ENCODE data around the gene HIGD2A. TPM values are rescaled to one million over a fixed set of nuclear protein-coding genes. Genes with fewer than 3 reads are reported as not detected.
A peak's percentile ranks its signal among the peaks of the same experiment; 100 is the strongest.

Gene HIGD2A
- total and polyA plus RNA-seq, 2 of the 13 experiments (the other 11 are each of a cell fraction or from before 2014, with no cell fraction given) = 89.2 to 146 TPM

DNA sequence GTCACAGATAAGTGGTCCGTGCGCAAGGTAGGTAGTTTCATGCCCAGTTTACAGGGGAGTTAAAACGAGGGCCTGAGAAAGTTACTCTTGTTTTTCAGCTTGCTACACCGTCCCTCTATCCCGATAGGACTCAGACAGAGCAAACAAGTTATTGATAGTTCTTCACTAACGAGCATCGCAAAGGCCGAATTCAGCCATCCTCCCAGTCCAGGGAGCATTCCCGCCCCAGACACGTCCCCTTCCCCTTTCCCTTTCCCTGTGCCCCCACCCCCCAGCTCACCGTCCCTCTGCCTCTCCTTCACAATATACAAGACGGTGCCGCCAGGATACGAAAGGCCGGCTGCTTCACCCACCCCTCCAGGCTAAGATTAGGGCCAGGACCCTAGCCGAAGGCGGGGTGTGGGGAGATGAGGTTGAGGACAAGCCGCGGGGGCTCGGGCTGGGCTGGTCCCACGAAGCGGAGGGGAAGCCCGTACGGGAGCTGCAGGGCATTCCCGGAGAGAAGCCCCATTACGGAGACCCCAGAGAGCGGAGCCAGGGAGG is 27.6 kb upstream of the HIGD2A start:
- TSS peak; percentile 85 for BruUV-seq (replicated peaks)
- ATAC-seq (peak; percentile 50), FAIRE-seq (no peak), DNase-seq (ENCODE audit: low spot score) (no peak)
- in situ Hi-C loops (cut with HindIII; ENCODE audit: extremely low pct_ligation_motif_present, low pct_unique_long_range_greater_than_20kb) = no loop called here
- intact Hi-C loops (cut with micrococcal nuclease; ENCODE audit: unreplicated experiment) = no loop called here
- Histone ChIP-seq H3K9me3 (ENCODE audit: low read length) (no peaks in the 10 kb centered on the region), H3K4me3 (replicated peaks in 1 of 3; ENCODE audit: insufficient read depth in 1 of 3, low read depth in 2 of 3, low read length in 3 of 3) (peak overlapping the region; percentile 76 to 91 (median 87)), H3K27ac (ENCODE audit: extremely low read length, insufficient read depth, low read length) (peak overlapping the region; percentile 60), H3K4me2 (ENCODE audit: low read depth, low read length) (peak overlapping the region; percentile 89), H3K36me3 (replicated peaks in 1 of 2; ENCODE audit: control insufficient read depth in 1 of 2, insufficient read depth in 2 of 2, low read length in 2 of 2) (peaks cover 3 to 28% of the 10 kb centered on the region in 2 experiments), H2AFZ (ENCODE audit: low read length) (no peak overlapping the region), H3K79me2 (ENCODE audit: insufficient read depth, low read length) (peaks cover 40% of the 10 kb centered on the region), H4K20me1 (ENCODE audit: insufficient read depth, low read length) (peaks cover 9% of the 10 kb centered on the region; the same call in 1 of the 2 replicates), H3K9ac (ENCODE audit: insufficient read depth, low read depth, low read length) (peak overlapping the region; percentile 84), H3K4me1 (ENCODE audit: insufficient read depth, low read length) (peaks cover 43% of the 10 kb centered on the region), H3K27me3 (ENCODE audit: control insufficient read depth in 1 of 2, insufficient read depth in 2 of 2, low read length in 2 of 2) (peaks cover 3 to 6% of the 10 kb centered on the region in 2 experiments; a peak in 4 of 5 replicates)
- WGBS (ENCODE audit: low lambda C conversion rate) = 1% methylated on average over 27 of the region's 27 CpGs
- ChIA-PET POLR2A (interaction anchor here (0.7 to 3.9 kb wide), 10 partner anchors 9 to 176 kb away, joined by 3 to 37 read pairs (median 9); partner anchors contain the start of genes FAF2, HIGD2A, NOP16 and RNF44), CTCF (ENCODE audit: low intra/inter-chr PET ratio, low total read pairs) (no interaction called here)
- TF ChIP-seq CEBPB (IDR thresholded peaks at IDR 0.05; ENCODE audit: borderline replicate concordance, low read depth, low read length) (no peak), ZFY (CRISPR knock-in tag; IDR thresholded peaks at IDR 0.05) (no peak), MTERF4 (CRISPR knock-in tag; IDR thresholded peaks at IDR 0.05) (0 out of 2 replicates have a peak, but pooled peaks have one; percentile 11), NRL (CRISPR knock-in tag; IDR thresholded peaks at IDR 0.05; ENCODE audit: borderline replicate concordance) (no peak), NFYB (CRISPR knock-in tag; IDR thresholded peaks at IDR 0.05) (no peak), RBM39 (IDR thresholded peaks at IDR 0.05; ENCODE audit: low read depth, low read length, poor library complexity, severe bottlenecking) (no peak), KLF13 (CRISPR knock-in tag; IDR thresholded peaks at IDR 0.05) (no peak), RAD21 (CRISPR knock-in tag; IDR thresholded peaks at IDR 0.05) (no peak), SRF (IDR thresholded peaks at IDR 0.05; ENCODE audit: low read depth, low read length) (no peak), MYC (CRISPR knock-in tag; IDR thresholded peaks at IDR 0.05; ENCODE audit: borderline replicate concordance) (no peak), ZNF354B (CRISPR knock-in tag; IDR thresholded peaks at IDR 0.05) (no peak), MAFK (conservative IDR thresholded peaks at IDR 0.05 in 1 of 2, IDR thresholded peaks at IDR 0.05 in 1 of 2; ENCODE audit: low read length in 2 of 2) (no peak), ZNF780A (CRISPR knock-in tag; IDR thresholded peaks at IDR 0.05) (no peak)
- TF ChIP-seq, protein P1, sequence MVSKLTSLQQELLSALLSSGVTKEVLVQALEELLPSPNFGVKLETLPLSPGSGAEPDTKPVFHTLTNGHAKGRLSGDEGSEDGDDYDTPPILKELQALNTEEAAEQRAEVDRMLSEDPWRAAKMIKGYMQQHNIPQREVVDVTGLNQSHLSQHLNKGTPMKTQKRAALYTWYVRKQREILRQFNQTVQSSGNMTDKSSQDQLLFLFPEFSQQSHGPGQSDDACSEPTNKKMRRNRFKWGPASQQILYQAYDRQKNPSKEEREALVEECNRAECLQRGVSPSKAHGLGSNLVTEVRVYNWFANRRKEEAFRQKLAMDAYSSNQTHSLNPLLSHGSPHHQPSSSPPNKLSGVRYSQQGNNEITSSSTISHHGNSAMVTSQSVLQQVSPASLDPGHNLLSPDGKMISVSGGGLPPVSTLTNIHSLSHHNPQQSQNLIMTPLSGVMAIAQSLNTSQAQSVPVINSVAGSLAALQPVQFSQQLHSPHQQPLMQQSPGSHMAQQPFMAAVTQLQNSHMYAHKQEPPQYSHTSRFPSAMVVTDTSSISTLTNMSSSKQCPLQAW (CRISPR knock-in tag; IDR thresholded peaks at IDR 0.05) = 0 out of 2 replicates have a peak, but pooled peaks have one; percentile 1
- TF ChIP-seq, protein P2, sequence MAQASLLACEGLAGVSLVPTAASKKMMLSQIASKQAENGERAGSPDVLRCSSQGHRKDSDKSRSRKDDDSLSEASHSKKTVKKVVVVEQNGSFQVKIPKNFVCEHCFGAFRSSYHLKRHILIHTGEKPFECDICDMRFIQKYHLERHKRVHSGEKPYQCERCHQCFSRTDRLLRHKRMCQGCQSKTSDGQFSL (CRISPR knock-in tag; IDR thresholded peaks at IDR 0.05) = no peak

Data from HepG2 (cell line).